Neural progenitor cell (in vitro differentiated cells): Measurements from ENCODE around the gene KCNT1.

Source experiments
- EZH2 ChIP-seq: fragments of 200-600 bp; sonication (generic); IDR thresholded peaks from 2 replicates; pipeline ENCODE4 v1.6.1; 2017; ENCODE audit warnings: antibody characterized with exemption, mild to moderate bottlenecking, moderate library complexity
- EZH2phosphoT487 ChIP-seq: fragments of 200-600 bp; sonication (generic); IDR thresholded peaks from 2 replicates; pipeline ENCODE4 v1.6.1; 2017; ENCODE audit warnings: antibody characterized with exemption
- TF ChIP-seq, protein P1 (sequence below): fragments of 200-600 bp; sonication (generic); IDR thresholded peaks from 2 replicates; pipeline ENCODE4 v1.5.1; 2017; ENCODE audit warnings: antibody characterized with exemption, mild to moderate bottlenecking

DNA sequence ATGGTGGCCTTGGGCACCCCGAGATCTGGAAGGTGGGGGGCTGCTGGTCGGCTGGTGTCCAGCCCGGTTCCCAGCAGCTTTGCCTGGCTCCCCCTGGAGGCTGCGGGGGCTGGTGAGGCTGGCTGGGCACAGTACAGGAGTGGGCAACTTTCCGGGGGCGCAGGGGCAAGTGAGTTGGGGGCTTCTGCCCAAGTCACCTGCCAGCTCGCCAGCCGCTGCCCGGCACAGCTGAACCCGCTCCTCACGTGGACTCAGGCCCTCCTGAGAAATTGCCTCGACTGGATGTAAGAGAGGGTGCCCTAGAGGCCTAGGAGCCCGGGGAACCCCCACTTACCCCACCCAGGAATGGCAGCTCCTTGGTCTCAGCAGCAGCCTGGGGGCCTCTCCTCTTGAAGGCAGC, 15.4 kb downstream of the KCNT1 start:
- TF ChIP-seq, protein P1, sequence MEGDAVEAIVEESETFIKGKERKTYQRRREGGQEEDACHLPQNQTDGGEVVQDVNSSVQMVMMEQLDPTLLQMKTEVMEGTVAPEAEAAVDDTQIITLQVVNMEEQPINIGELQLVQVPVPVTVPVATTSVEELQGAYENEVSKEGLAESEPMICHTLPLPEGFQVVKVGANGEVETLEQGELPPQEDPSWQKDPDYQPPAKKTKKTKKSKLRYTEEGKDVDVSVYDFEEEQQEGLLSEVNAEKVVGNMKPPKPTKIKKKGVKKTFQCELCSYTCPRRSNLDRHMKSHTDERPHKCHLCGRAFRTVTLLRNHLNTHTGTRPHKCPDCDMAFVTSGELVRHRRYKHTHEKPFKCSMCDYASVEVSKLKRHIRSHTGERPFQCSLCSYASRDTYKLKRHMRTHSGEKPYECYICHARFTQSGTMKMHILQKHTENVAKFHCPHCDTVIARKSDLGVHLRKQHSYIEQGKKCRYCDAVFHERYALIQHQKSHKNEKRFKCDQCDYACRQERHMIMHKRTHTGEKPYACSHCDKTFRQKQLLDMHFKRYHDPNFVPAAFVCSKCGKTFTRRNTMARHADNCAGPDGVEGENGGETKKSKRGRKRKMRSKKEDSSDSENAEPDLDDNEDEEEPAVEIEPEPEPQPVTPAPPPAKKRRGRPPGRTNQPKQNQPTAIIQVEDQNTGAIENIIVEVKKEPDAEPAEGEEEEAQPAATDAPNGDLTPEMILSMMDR = no peak
- no peak for TF ChIP-seq EZH2
- no peak for TF ChIP-seq EZH2phosphoT487
